ENCODE data around the gene HOXA3. TPM values are rescaled to one million over a fixed set of nuclear protein-coding genes. Genes with fewer than 3 reads are reported as not detected.

Gene HOXA3
- total and polyA plus RNA-seq, 9 of the 15 experiments (the other 6 are each of a cell fraction or from before 2014, with no cell fraction given): 0.04 to 0.13 TPM; not detected in 7

- ATAC-seq (no peak), FAIRE-seq (no peak), DNase-seq (ENCODE audit: extremely low read depth in 1 of 4, low spot score in 3 of 4) (no peak)
- Histone ChIP-seq H4K20me1 (replicated peaks; ENCODE audit: control insufficient read depth, insufficient read depth, low read length) (no peaks in the 10 kb centered on the region), H3K79me2 (ENCODE audit: control insufficient read depth, insufficient read depth, low read length) (no peaks in the 10 kb centered on the region), H3K27ac (ENCODE audit: extremely low read depth, low read depth, low read length) (no peak overlapping the region), H3K9ac (ENCODE audit: insufficient read depth in 1 of 2, low read depth in 2 of 2, low read length in 2 of 2) (no peak overlapping the region), H3K4me1 (replicated peaks in 1 of 2; ENCODE audit: control insufficient read depth in 2 of 2, insufficient read depth in 2 of 2, low read length in 2 of 2) (peaks cover 0 to 20% of the 10 kb centered on the region in 2 experiments; a peak in 2 of 5 replicates), H3K36me3 (ENCODE audit: control insufficient read depth, insufficient read depth, low read length) (no peaks in the 10 kb centered on the region), H2AFZ (ENCODE audit: low read depth, low read length) (no peak overlapping the region), H3K27me3 (ENCODE audit: control insufficient read depth in 2 of 2, insufficient read depth in 2 of 2, low read length in 2 of 2) (peaks cover 28 to 81% of the 10 kb centered on the region in 2 experiments), H3K4me2 (ENCODE audit: insufficient read depth, low read length) (no peak overlapping the region), H3K9me1 (ENCODE audit: control insufficient read depth, insufficient read depth, low read length) (no peaks in the 10 kb centered on the region), H3K4me3 (no peak overlapping the region), H3K9me3 (replicated peaks; ENCODE audit: control insufficient read depth, insufficient read depth, low read depth, low read length) (no peaks in the 10 kb centered on the region)
- WGBS (ENCODE audit: insufficient coverage, low coverage, missing lambda C conversion rate): 21% methylated on average over 25 of the region's 30 CpGs
- BruUV-seq (replicated peaks): no TSS peak
- ChIA-PET CTCF (ENCODE audit: low intra/inter-chr PET ratio) (no interaction called here), POLR2A (no interaction called here)
- intact Hi-C loops (cut with micrococcal nuclease): no loop called here
- in situ Hi-C loops (cut with MboI): loop anchor here (10.0 kb wide), 1 partner anchor 287 kb away; no protein-coding TSS in a partner anchor
- TF ChIP-seq SFPQ (IDR thresholded peaks at IDR 0.05; ENCODE audit: low read depth, low read length) (no peak), POLR2G (IDR thresholded peaks at IDR 0.05; ENCODE audit: low read depth, low read length) (no peak), SNIP1 (IDR thresholded peaks at IDR 0.05; ENCODE audit: low read depth) (no peak), MIER1 (IDR thresholded peaks at IDR 0.05; ENCODE audit: low read depth) (no peak), ZNF584 (CRISPR knock-in tag; IDR thresholded peaks at IDR 0.05; ENCODE audit: low read depth) (no peak), RB1 (IDR thresholded peaks at IDR 0.05; ENCODE audit: low read depth) (no peak), SAFB (IDR thresholded peaks at IDR 0.05; ENCODE audit: borderline replicate concordance, low read depth, low read length) (no peak), ZFP91 (CRISPR knock-in tag; IDR thresholded peaks at IDR 0.05) (no peak), SRSF7 (optimal IDR thresholded peaks at IDR 0.05; ENCODE audit: low read depth, low read length) (no peak), ADNP (tag; IDR thresholded peaks at IDR 0.05) (no peak), FOXP1 (CRISPR knock-in tag; IDR thresholded peaks at IDR 0.05) (no peak), ZNF551 (CRISPR knock-in tag; IDR thresholded peaks at IDR 0.05) (no peak)
- TF ChIP-seq, protein P1, sequence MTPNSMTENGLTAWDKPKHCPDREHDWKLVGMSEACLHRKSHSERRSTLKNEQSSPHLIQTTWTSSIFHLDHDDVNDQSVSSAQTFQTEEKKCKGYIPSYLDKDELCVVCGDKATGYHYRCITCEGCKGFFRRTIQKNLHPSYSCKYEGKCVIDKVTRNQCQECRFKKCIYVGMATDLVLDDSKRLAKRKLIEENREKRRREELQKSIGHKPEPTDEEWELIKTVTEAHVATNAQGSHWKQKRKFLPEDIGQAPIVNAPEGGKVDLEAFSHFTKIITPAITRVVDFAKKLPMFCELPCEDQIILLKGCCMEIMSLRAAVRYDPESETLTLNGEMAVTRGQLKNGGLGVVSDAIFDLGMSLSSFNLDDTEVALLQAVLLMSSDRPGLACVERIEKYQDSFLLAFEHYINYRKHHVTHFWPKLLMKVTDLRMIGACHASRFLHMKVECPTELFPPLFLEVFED (CRISPR knock-in tag; conservative IDR thresholded peaks at IDR 0.05): no peak
- TF ChIP-seq, protein P2, sequence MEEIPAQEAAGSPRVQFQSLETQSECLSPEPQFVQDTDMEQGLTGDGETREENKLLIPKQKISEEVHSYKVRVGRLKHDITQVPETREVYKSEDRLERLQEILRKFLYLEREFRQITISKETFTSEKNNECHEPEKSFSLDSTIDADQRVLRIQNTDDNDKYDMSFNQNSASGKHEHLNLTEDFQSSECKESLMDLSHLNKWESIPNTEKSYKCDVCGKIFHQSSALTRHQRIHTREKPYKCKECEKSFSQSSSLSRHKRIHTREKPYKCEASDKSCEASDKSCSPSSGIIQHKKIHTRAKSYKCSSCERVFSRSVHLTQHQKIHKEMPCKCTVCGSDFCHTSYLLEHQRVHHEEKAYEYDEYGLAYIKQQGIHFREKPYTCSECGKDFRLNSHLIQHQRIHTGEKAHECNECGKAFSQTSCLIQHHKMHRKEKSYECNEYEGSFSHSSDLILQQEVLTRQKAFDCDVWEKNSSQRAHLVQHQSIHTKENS (CRISPR knock-in tag; IDR thresholded peaks at IDR 0.05): no peak
- TF ChIP-seq, protein P3, sequence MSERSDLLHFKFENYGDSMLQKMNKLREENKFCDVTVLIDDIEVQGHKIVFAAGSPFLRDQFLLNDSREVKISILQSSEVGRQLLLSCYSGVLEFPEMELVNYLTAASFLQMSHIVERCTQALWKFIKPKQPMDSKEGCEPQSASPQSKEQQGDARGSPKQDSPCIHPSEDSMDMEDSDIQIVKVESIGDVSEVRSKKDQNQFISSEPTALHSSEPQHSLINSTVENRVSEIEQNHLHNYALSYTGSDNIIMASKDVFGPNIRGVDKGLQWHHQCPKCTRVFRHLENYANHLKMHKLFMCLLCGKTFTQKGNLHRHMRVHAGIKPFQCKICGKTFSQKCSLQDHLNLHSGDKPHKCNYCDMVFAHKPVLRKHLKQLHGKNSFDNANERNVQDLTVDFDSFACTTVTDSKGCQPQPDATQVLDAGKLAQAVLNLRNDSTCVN (CRISPR knock-in tag; IDR thresholded peaks at IDR 0.05): no peak
These were observed 10.3 kb downstream of the HOXA3 start for GRCh38 chr7:27141923-27142579.

Data from K562 (cell line).